Measurements from ENCODE around the gene STAT5A.
"Not testable (repeated sequence)": the region's sequence is repeated elsewhere in the genome, so short reads cannot be mapped to it uniquely, and the experiment has no call there.

STAT5A gene

GRCh38 chr17:42285346-42286050, 2.8 kb upstream of the STAT5A start:
- no peak for DNase-seq (ENCODE audit: low spot score)

GRCh38 chr17:42286411-42287221, 1.7 kb upstream of the STAT5A start:
- no peak for DNase-seq (ENCODE audit: low spot score)

- no peak for DNase-seq (ENCODE audit: low spot score)
These were observed 857 bp upstream of the STAT5A start for GRCh38 chr17:42287305-42287976.

GRCh38 chr17:42288803-42289610, 709 bp downstream of the STAT5A start:
- no peak for DNase-seq (ENCODE audit: low spot score)

- DNase-seq (ENCODE audit: low spot score), result no peak
These were observed 1.4 kb downstream of the STAT5A start for GRCh38 chr17:42289611-42290181.

GRCh38 chr17:42290577-42290976, 2.3 kb downstream of the STAT5A start:
- no peak for DNase-seq (ENCODE audit: low spot score)

GRCh38 chr17:42291129-42291528, 2.8 kb downstream of the STAT5A start:
- no peak for DNase-seq (ENCODE audit: low spot score)

GRCh38 chr17:42294469-42295398, 6.4 kb downstream of the STAT5A start:
- no peak for DNase-seq (ENCODE audit: low spot score)

GRCh38 chr17:42296012-42296411, 7.7 kb downstream of the STAT5A start:
- DNase-seq (ENCODE audit: low spot score), result no peak

GRCh38 chr17:42297775-42298174, 9.5 kb downstream of the STAT5A start:
- DNase-seq (ENCODE audit: low spot score), result not testable (repeated sequence)

- DNase-seq (ENCODE audit: low spot score), result not testable (repeated sequence)
These were observed 11.1 kb downstream of the STAT5A start for GRCh38 chr17:42299361-42299760.

GRCh38 chr17:42299913-42300312, 11.6 kb downstream of the STAT5A start:
- not testable (repeated sequence) for DNase-seq (ENCODE audit: low spot score)

GRCh38 chr17:42301022-42301421, 12.7 kb downstream of the STAT5A start:
- no peak for DNase-seq (ENCODE audit: low spot score)

GRCh38 chr17:42303694-42304093, 15.4 kb downstream of the STAT5A start:
- no peak for DNase-seq (ENCODE audit: low spot score)

GRCh38 chr17:42304187-42305030, 16.1 kb downstream of the STAT5A start:
- no peak for DNase-seq (ENCODE audit: low spot score)

GRCh38 chr17:42305031-42305330, 16.7 kb downstream of the STAT5A start:
- DNase-seq (ENCODE audit: low spot score), result not testable (repeated sequence)

GRCh38 chr17:42305543-42306384, 17.5 kb downstream of the STAT5A start:
- DNase-seq (ENCODE audit: low spot score), result no peak

GRCh38 chr17:42306385-42306667, 18.0 kb downstream of the STAT5A start:
- DNase-seq (ENCODE audit: low spot score), result no peak

- DNase-seq (ENCODE audit: low spot score), result no peak
These were observed 19.1 kb downstream of the STAT5A start for GRCh38 chr17:42307362-42307927.

Data from SW480 (cell line).